HCT116 (cell line): ENCODE data around the gene RERG. TPM values are rescaled to one million over a fixed set of nuclear protein-coding genes. Genes with fewer than 3 reads are reported as not detected.

ENCODE experiments used
- total RNA-seq: library from RNA; stranded (reverse); gene quantifications from one replicate; pipeline ENCODE4 v1.2.1, GENCODE V29; 2021; ENCODE audit not compliant: unreplicated experiment

Gene RERG
- total RNA-seq, 1 experiment from 2014 or later, result not detected

Other genes starting within 250 kb of the RERG start
- gene PDE6H, start 248.4 kb downstream of the RERG start, total RNA-seq, result not detected
- gene PTPRO, start 101.1 kb upstream of the RERG start, total RNA-seq, result not detected